K562 (cell line): ENCODE data around the gene ABR. TPM values are rescaled to one million over a fixed set of nuclear protein-coding genes. Genes with fewer than 3 reads are reported as not detected.

ENCODE experiments used
- CBX8 ChIP-seq: fragments of 200-600 bp; sonication (generic); IDR thresholded peaks from 2 replicates; pipeline ENCODE4 v1.6.1; 2012; ENCODE audit warnings: borderline replicate concordance, mixed run types, low read depth, mild to moderate bottlenecking, moderate library complexity, mixed read lengths, low read length, control low read depth, inconsistent platforms; ENCODE audit not compliant: poor library complexity, severe bottlenecking; ENCODE audit errors: extremely low read depth
- E2F3 ChIP-seq: fragments of 250-450 bp; sonication (Bioruptor Pico); IDR thresholded peaks from 2 replicates; pipeline ENCODE4 v1.4.0; 2020; ENCODE audit warnings: mild to moderate bottlenecking
- MAFG ChIP-seq: fragments of 450-650 bp; conservative IDR thresholded peaks from 2 replicates; pipeline ENCODE4 v1.6.1; 2016; ENCODE audit warnings: missing genetic modification characterization, missing compliant biosample characterization
- MEF2D ChIP-seq: conservative IDR thresholded peaks from 2 replicates; pipeline ENCODE4 v1.6.1; 2016; ENCODE audit warnings: low read depth, missing genetic modification characterization, missing compliant biosample characterization
- POLR2H ChIP-seq: IDR thresholded peaks from 2 replicates; pipeline ENCODE4 v1.6.1; 2016; ENCODE audit warnings: missing genetic modification characterization, low read depth, mild to moderate bottlenecking, control low read depth, missing compliant biosample characterization, moderate library complexity
- RAD51 ChIP-seq: fragments of 450-650 bp; IDR thresholded peaks from 2 replicates; pipeline ENCODE4 v1.7.1; 2016; ENCODE audit warnings: low read depth, mild to moderate bottlenecking, borderline replicate concordance
- SAFB2 ChIP-seq: fragments of 200-400 bp; formaldehyde crosslinking; IDR thresholded peaks from 2 replicates; pipeline ENCODE4 v1.6.1; 2018; ENCODE audit warnings: borderline replicate concordance, low read length, low read depth, moderate library complexity; ENCODE audit not compliant: severe bottlenecking
- SP1 ChIP-seq: sonication (generic); formaldehyde crosslinking; IDR thresholded peaks from 2 replicates; pipeline ENCODE4 v1.8.1; 2022; ENCODE audit warnings: mild to moderate bottlenecking, missing genetic modification reagents
- TRIM24 ChIP-seq, 2 experiments: fragments of 450-650 bp; IDR thresholded peaks; 2 replicates each; pipeline ENCODE4 v1.6.1; 2016
- ZNF174 ChIP-seq: fragments of 250-450 bp; sonication (Bioruptor Pico); IDR thresholded peaks from 2 replicates; pipeline ENCODE4 v1.4.0; 2020; ENCODE audit warnings: mild to moderate bottlenecking
- ZNF3 ChIP-seq: fragments of 250-450 bp; sonication (Bioruptor Pico); IDR thresholded peaks from 2 replicates; pipeline ENCODE4 v1.5.0; 2021; ENCODE audit warnings: mild to moderate bottlenecking, moderate library complexity
- ZNF584 ChIP-seq: fragments of 200-800 bp; sonication (Bioruptor generic); IDR thresholded peaks from 2 replicates; pipeline ENCODE4 v1.6.1; 2016; ENCODE audit warnings: low read depth, mild to moderate bottlenecking, missing genetic modification characterization, missing compliant biosample characterization
- polyA plus RNA-seq, 8 experiments: library from polyadenylated mRNA; depleted of rRNA in 4 of 8; stranded (reverse) in 5 of 8; unstranded in 3 of 8; fragments of >200 nt; fragmentation: Nextera tagmentation in 2 of 8; fragmentation: Illumina TruSeq in 1 of 8; extraction: Ambion mirVana in 2 of 8; extraction: Trizol in 1 of 8; gene quantifications; 2 replicates each; pipeline versions ENCODE4 v1.2.1 to v1.2.3, GENCODE V29; 2011 to 2014; ENCODE audit warnings: inconsistent platforms in 1 of 8, missing spikeins in 1 of 8
- total RNA-seq, 7 experiments: library from RNA; depleted of rRNA in 6 of 7; stranded (reverse); fragments of >200 nt in 6 of 7; fragmentation: Illumina TruSeq in 2 of 7; extraction: Trizol in 2 of 7; gene quantifications; 2 replicates each; pipeline versions ENCODE4 v1.2.1 to v1.2.3, GENCODE V29; 2011 to 2021; ENCODE audit warnings: low replicate concordance in 1 of 7
- TF ChIP-seq, protein P1 (sequence below): fragments of 250-450 bp; sonication (Bioruptor Pico); IDR thresholded peaks from 2 replicates; pipeline ENCODE4 v1.4.0; 2020; ENCODE audit warnings: mild to moderate bottlenecking, moderate library complexity
- TF ChIP-seq, protein P2 (sequence below): fragments of 250-450 bp; sonication (Bioruptor Pico); IDR thresholded peaks from 2 replicates; pipeline ENCODE4 v1.8.0; 2022; ENCODE audit warnings: inconsistent platforms
- TF ChIP-seq, protein P3 (sequence below): fragments of 250-450 bp; sonication (Bioruptor Pico); IDR thresholded peaks from 2 replicates; pipeline ENCODE4 v1.5.0; 2020; ENCODE audit warnings: mild to moderate bottlenecking
- TF ChIP-seq, protein P4 (sequence below): IDR thresholded peaks from 2 replicates; pipeline ENCODE4 v1.6.1; 2014; ENCODE audit warnings: antibody characterized with exemption
- TF ChIP-seq, protein P5 (sequence below): sonication (generic); formaldehyde crosslinking; IDR thresholded peaks from 2 replicates; pipeline ENCODE4 v1.8.0; 2022; ENCODE audit warnings: mild to moderate bottlenecking, missing genetic modification reagents, borderline replicate concordance

ABR gene
- total and polyA plus RNA-seq, 9 of the 15 experiments (the other 6 are each of a cell fraction or from before 2014, with no cell fraction given): 0.07 to 1.6 (median 0.37) TPM; not detected in 1

DNA sequence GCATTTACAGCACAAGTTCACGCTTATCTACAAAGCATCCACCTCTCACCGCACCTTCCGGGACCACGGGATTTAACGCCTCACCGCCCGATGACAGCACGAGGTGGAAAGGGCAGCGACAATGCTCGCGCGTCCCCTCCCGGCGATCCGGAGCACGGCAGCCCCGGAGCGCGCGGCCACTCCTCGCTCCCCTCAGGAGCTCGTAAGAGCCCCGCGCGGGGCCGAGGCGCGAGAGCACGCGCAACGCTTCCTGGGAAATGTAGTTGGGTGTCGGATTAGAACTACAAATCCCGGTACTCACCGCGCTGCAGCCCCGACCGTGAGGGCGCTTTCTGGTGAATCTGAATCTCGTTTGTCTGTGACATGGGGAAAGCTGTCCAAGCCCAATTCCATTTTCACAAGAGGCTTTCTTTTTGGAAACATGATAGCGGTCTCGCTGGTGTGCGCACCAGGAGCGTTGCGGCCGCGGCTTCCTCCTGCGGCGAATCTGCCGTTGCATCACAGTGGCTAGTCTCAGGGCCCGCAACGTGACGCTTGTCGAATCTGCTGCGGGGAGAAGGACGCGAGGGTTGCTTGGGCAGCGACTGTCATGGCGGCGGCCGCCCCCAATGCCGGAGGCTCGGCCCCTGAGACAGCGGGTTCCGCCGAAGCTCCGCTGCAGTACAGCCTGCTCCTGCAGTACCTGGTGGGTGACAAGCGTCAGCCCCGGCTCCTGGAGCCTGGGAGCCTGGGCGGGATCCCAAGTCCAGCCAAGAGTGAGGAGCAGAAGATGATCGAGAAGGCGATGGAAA is 183.0 kb downstream of the ABR start, which contains the start of gene TIMM22 (continued):
- TF ChIP-seq, protein P1, sequence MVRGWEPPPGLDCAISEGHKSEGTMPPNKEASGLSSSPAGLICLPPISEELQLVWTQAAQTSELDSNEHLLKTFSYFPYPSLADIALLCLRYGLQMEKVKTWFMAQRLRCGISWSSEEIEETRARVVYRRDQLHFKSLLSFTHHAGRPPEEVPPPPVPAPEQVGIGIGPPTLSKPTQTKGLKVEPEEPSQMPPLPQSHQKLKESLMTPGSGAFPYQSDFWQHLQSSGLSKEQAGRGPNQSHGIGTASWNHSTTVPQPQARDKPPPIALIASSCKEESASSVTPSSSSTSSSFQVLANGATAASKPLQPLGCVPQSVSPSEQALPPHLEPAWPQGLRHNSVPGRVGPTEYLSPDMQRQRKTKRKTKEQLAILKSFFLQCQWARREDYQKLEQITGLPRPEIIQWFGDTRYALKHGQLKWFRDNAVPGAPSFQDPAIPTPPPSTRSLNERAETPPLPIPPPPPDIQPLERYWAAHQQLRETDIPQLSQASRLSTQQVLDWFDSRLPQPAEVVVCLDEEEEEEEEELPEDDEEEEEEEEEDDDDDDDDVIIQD (CRISPR knock-in tag): no peak
- TF ChIP-seq SAFB2: no peak
- TF ChIP-seq, protein P2, sequence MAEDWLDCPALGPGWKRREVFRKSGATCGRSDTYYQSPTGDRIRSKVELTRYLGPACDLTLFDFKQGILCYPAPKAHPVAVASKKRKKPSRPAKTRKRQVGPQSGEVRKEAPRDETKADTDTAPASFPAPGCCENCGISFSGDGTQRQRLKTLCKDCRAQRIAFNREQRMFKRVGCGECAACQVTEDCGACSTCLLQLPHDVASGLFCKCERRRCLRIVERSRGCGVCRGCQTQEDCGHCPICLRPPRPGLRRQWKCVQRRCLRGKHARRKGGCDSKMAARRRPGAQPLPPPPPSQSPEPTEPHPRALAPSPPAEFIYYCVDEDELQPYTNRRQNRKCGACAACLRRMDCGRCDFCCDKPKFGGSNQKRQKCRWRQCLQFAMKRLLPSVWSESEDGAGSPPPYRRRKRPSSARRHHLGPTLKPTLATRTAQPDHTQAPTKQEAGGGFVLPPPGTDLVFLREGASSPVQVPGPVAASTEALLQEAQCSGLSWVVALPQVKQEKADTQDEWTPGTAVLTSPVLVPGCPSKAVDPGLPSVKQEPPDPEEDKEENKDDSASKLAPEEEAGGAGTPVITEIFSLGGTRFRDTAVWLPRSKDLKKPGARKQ (CRISPR knock-in tag): no peak
- TF ChIP-seq ZNF584 (CRISPR knock-in tag): no peak
- peak; percentile 41; the same call in 1 of the 2 replicates for TF ChIP-seq POLR2H (tag)
- TF ChIP-seq ZNF174: no peak
- TF ChIP-seq, protein P3, sequence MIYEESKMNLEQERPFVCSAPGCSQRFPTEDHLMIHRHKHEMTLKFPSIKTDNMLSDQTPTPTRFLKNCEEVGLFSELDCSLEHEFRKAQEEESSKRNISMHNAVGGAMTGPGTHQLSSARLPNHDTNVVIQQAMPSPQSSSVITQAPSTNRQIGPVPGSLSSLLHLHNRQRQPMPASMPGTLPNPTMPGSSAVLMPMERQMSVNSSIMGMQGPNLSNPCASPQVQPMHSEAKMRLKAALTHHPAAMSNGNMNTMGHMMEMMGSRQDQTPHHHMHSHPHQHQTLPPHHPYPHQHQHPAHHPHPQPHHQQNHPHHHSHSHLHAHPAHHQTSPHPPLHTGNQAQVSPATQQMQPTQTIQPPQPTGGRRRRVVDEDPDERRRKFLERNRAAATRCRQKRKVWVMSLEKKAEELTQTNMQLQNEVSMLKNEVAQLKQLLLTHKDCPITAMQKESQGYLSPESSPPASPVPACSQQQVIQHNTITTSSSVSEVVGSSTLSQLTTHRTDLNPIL: no peak
- no peak for TF ChIP-seq ZNF3 (CRISPR knock-in tag)
- 0 out of 4 replicates have a peak, but pooled peaks of 1 of the 2 experiments have one; percentile 7 for TF ChIP-seq TRIM24 (IDR thresholded peaks at IDR 0.05)
- TF ChIP-seq, protein P4, sequence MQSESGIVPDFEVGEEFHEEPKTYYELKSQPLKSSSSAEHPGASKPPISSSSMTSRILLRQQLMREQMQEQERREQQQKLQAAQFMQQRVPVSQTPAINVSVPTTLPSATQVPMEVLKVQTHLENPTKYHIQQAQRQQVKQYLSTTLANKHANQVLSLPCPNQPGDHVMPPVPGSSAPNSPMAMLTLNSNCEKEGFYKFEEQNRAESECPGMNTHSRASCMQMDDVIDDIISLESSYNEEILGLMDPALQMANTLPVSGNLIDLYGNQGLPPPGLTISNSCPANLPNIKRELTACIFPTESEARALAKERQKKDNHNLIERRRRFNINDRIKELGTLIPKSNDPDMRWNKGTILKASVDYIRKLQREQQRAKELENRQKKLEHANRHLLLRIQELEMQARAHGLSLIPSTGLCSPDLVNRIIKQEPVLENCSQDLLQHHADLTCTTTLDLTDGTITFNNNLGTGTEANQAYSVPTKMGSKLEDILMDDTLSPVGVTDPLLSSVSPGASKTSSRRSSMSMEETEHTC: peak; percentile 80
- TF ChIP-seq MEF2D (tag): no peak; the same call in 1 of the 2 replicates
- no peak for TF ChIP-seq E2F3
- TF ChIP-seq RAD51: peak; percentile 47; the same call in 1 of the 2 replicates
- peak; percentile 68; the same call in 1 of the 2 replicates for TF ChIP-seq SP1
- no peak for TF ChIP-seq MAFG (tag)
- TF ChIP-seq, protein P5, sequence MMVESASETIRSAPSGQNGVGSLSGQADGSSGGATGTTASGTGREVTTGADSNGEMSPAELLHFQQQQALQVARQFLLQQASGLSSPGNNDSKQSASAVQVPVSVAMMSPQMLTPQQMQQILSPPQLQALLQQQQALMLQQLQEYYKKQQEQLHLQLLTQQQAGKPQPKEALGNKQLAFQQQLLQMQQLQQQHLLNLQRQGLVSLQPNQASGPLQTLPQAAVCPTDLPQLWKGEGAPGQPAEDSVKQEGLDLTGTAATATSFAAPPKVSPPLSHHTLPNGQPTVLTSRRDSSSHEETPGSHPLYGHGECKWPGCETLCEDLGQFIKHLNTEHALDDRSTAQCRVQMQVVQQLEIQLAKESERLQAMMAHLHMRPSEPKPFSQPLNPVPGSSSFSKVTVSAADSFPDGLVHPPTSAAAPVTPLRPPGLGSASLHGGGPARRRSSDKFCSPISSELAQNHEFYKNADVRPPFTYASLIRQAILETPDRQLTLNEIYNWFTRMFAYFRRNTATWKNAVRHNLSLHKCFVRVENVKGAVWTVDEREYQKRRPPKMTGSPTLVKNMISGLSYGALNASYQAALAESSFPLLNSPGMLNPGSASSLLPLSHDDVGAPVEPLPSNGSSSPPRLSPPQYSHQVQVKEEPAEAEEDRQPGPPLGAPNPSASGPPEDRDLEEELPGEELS (CRISPR knock-in tag): no peak
- no peak for TF ChIP-seq CBX8
